ENCODE measurements around the gene PINK1.
"Not testable (repeated sequence)": the region's sequence is repeated elsewhere in the genome, so short reads cannot be mapped to it uniquely, and the experiment has no call there.

The PINK1 gene

DNA sequence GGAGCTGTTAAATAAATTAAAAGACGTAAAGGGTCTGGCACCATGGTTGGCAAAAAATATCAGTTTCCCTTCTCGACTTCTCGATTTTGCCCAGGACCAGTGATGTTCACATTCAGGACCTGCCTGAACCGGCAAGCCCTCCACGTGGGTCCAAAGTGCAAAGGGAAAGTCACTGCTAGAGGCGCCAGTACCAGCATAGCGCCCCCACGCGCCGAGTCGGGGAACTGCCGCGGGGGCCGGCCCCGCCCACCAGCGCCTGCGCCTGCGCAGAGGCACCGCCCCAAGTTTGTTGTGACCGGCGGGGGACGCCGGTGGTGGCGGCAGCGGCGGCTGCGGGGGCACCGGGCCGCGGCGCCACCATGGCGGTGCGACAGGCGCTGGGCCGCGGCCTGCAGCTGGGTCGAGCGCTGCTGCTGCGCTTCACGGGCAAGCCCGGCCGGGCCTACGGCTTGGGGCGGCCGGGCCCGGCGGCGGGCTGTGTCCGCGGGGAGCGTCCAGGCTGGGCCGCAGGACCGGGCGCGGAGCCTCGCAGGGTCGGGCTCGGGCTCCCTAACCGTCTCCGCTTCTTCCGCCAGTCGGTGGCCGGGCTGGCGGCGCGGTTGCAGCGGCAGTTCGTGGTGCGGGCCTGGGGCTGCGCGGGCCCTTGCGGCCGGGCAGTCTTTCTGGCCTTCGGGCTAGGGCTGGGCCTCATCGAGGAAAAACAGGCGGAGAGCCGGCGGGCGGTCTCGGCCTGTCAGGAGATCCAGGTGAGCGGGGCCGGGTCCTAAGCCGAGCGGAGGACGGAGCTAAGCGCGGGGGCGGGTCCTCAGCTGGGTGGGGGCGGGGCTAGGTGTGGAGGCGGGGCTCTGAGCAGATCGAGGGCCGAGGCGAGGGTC lies at the start of gene PINK1:
Gene PINK1 (plus strand): TSS at position 269 of the 875 bp plus-strand sequence. CDS start 91 bp downstream, at position 360.
- peak; percentile 37 to 63 for DNase-seq

DNA sequence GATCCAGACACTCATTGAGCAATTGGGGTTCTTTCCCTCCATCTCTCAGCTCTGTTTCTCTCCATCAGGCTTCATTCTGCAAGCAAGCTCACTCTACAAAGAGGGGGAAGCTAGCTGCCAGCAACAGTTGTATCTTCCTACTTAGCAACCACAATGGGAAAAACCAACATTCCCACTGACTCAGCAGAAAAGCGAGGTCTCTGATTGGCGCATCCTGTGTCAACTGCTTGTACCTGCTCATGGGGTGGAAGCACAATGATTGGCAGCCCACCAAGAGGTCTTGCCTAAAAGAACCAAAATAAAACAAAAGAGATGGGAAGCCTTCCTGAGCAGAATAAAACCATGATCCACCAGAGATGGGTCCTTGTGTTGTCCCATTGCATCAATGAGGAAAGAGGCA lies 48.4 kb upstream of the PINK1 start:
- DNase-seq: no peak

DNA sequence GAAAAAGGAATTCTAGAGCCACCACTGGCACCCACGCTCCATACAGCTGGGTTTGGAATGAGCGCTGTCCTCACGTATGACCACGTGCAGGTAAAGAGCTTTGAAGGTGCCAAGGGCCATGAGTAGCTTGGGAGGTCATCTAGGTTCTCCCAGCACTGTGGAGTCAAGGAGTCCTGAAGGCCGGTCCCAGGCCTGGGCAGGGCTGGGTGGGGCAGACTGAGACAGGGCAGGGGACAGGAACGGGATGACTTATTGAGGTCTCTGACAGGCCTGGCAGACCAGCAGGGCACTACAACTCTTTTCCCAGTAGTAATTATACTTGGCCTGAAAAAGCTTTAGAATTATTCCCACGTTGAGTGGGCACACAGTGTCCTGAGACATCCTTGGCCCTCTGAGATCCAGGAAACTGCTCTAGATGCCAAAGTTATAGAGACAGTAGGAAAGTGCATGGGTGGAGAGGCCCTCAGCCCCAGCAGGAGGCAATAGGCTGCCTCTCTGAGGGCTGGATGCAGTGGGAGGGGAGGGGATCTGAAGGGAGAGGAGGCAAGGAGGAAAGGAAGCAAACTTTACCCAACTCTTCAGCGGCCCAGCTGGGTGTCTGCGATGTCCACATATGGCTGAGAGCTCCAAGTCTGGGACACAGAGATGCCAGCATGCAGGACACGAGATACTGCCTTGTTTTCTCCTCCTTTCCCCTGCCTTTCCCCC lies 46.2 kb upstream of the PINK1 start:
- DNase-seq: no peak

DNA sequence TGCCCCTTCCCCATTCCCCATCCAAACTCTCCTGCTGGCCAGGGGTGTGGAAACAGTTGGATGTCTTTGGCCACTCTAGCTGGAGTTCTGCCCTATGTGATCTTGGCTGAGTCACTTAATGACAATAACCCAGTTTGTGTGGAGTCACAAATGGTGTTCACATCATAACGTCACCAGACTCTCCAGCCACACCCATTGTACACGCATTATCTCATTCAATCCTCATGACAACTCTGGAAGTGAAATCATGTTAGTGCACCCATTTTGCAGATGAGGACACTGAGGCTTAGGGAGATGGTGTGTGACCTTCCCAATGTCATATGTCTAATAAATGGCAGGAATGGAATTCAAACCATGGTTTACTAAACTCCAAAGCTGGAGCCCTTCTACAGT lies 45.6 kb upstream of the PINK1 start:
- DNase-seq: no peak

DNA sequence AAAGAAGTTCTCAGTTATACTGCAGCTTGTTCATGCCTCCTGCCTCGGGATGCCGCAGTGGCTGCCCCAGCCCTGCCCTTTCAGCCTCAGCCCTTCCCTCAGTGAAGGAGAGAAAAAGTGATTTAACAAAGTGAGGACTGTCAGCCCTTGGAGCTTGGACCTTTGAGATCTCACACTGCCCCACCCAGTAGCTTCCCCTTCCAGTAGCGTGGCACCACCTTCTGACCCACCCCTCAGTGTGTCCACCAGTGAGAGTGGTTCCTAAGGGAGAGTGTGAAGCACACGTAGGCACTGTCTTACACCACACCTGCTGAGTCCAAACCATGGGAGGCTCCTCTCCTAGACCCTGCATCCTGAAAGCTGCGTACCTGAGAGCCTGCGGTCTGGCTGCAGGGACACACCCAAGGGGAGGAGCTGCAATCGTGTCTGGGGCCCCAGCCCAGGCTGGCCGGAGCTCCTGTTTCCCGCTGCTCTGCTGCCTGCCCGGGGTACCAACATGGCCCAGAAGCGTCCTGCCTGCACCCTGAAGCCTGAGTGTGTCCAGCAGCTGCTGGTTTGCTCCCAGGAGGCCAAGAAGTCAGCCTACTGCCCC lies 44.5 kb upstream of the PINK1 start, which contains the start of gene CDA:
Gene CDA (plus strand): TSS at position 464 of the 592 bp plus-strand sequence. CDS start 33 bp downstream, at position 497.
- no peak for DNase-seq

DNA sequence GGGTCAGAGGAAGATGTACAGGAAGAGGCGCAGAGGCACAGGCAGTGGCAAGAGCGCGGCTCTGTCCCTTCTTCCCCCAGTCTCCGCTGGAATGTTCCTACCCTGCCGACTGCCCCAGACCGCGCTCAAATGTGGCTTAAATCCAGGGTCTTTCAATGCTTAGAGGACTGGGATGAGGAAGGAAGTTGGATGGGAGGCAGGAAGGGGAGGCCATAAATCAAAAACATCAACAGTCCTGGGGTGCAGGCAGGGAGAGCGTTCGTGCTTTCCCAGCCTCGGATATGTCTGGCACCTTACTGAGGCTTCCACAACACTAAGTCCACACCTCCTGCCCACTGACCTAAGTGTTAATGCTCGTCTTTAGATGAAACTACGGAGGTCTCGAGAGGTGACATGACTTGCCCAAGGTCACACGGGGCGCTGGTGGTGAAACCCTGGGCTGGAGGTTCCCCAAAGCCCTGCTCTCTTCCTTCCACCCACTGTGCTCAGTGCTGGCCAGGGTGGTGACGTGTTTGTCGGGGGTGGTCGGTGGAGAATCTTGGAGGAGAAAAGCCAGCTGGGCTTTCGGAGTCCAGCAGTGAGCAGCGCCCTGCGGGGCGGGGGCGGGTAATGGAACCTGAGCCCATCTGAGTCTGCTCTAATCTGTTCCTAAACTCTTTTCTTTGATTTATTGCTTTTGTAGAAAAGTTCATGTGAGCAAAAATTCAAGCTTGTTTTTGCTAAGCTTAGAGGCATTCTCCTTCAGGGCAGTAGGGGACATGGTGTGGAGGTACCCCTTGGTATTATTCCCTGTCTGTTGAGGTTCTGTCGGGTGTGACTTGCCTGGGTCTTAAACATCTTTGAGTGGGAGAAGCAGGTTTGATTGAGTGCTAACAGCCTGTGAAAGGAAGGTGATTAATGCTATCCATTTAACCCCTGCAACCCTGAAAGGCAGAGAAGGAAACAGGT lies 43.7 kb upstream of the PINK1 start:
- DNase-seq: no peak

DNA sequence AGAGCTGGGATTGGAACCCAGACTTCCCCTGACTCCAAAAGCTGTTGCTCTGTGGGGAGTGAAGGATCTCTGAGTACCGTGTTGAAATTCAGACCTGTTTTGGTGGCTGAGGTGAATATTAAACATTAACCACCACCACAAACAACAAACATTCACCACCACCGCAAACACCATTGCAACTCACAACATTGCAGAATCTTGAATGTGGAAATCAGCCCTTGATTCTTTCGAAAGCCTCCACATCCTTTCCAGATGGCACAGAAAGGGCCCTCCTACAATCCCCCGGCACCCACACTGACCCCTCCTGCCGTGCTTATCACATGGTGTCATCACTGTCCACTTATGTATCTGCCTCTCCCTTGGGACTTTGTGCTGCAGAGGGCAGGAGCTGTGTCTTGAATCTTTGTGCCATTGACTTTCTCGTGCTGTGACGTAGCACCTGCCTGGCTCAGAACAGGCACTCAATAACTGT lies 42.9 kb upstream of the PINK1 start:
- DNase-seq: no peak

DNA sequence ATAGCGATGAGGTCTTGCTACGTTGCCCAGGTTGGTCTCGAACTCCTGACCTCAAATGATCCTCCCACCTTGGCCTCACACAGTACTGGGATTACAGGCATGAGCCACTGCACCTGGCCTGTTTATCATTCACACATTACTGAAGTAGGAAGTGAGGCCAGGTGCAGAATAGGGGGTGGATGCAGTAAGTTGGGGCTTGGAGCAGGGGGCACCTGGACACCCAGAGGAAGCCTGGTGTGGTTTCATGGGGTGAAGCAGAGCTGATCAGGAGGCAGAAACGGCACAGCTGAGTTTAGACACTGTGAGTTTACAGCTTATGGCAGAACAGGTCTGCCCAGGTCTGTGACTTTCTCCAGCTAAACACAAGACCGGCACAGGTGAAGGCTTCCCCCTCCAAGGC lies 39.5 kb upstream of the PINK1 start:
- DNase-seq: no peak

DNA sequence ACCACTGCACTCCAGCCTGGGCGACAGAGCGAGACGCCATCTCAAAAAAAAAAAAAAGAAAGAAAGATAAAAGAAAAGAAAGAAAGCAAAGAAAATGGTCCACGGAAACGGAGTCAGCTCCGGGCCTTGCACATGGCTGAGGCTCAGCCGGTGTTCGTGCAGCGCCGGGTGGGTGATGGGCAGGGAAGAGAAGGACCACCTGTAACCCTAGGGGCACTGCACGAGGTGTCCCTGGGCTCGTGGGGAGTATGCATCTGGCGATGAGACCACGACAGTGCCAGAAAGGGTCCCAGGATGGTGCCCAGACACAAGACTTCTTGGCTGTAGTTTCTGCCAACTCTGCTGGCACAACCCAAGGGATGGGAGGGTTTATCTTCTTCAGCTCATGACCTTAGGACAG lies 38.5 kb upstream of the PINK1 start:
- DNase-seq: no peak

DNA sequence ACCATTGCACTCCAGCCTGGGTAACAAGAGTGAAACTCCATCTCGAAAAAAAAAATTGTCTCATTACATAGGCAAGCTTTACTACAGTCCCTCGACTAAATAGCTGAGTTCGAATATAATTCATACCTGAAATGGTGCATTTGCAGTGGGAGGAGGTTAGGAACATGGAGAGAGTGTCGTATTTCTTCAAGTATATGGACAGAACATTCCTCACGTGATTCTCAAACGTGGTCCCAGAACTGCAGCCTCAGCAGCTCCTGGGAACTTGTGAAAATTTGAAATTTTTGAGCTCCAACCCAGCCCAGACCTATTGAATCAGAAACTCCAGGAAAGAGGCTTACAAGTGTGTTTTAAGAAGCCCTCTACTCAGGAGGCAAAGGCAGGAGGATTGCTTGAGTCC lies 37.2 kb upstream of the PINK1 start:
- DNase-seq: no peak

DNA sequence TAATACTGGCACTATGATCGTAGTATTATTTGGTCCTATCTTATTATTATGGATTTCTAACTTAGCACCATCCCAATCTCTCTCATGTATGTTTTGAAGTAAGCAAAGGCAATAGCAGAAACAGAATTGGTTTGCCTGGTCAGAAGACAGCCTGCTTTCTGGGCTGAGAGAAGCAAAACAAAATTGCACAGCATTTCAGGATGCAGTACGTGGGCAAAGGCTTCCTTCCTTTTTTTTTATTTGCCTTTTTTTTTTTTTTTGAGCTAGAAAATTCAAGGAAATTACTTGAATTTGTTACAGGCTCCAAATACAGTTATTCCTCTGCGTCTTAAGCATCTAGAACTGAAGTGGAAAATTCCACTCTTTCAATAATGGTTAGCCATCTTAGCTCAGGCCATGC lies 35.6 kb upstream of the PINK1 start:
- DNase-seq: no peak

DNA sequence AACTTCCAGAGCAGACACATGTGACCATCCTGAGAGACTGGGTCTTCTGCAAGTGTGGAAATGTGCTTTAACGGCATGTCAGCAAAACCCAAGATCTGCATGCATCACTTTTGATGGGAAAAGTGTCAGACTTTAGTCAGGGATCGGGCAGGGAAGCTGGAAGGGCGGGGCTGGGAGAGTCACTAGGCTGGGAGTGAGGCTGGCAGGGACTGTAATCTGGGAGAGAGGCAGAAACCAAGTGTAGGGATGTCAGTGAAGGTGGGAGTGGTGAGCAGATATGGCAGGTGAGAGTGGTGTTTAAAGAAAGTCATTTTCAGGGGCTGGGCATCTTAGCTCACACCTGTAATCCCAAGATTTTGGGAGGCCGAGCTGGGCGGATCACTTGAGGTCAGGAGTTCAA lies 33.1 kb upstream of the PINK1 start:
- no peak for DNase-seq

DNA sequence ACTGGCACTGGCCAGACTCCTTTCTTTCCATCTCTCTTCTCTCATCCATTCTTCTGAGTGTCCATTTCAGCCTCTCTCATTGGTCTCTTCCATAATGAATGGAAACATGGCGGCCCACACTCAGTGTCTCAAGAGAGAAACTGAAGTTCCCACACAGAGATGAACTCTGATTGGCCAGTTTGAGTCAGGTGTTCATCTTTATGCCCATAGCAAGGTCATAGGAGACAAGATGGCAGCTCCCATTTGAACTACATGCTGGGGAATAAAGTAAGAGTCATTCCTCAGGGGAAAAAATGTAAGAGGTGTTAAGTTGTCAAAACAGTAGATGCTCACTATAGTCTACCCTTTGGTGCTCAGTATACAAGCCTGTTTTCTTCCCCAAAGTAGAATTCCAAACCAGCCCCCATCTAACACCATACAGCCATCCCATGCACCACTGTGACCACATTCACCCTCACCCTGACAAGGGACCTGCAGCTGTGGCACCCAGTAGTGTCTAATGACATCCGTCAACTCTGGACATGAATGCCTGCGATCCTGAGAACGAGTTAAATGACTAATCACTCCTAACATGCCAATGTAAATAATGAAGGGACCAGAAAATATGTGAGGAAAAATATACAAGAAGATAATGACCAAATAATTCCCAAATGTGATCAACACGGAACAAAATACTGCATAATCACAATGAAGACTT lies 32.0 kb upstream of the PINK1 start:
- DNase-seq: no peak

DNA sequence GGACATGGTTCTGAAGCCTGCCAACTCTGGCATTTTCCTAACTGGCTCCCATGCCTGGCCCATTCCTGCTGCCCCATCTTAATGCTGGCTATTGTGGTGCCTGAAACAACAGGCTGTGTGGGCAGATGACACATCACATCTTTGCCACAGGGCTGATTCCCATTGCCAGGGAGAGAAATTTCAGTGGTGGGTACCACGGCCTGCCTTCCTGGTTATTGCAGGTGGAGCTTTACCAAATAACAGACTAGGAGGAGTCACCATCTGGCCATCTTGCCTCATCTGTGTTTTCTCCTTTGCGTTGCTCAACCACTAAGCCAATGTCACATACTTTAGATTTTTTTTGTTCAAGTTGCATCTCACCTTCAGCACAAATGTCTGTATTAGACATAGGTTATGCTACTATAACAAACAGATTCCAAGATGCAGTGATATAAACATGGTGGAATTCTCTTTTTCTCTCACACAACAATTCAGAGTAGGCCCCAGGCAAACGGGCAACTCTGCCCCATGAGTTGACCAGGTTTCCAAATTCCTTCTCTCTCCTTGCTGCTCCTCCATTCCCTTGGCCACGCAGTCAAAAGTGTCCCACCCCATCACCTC lies 30.3 kb upstream of the PINK1 start:
- DNase-seq: no peak

DNA sequence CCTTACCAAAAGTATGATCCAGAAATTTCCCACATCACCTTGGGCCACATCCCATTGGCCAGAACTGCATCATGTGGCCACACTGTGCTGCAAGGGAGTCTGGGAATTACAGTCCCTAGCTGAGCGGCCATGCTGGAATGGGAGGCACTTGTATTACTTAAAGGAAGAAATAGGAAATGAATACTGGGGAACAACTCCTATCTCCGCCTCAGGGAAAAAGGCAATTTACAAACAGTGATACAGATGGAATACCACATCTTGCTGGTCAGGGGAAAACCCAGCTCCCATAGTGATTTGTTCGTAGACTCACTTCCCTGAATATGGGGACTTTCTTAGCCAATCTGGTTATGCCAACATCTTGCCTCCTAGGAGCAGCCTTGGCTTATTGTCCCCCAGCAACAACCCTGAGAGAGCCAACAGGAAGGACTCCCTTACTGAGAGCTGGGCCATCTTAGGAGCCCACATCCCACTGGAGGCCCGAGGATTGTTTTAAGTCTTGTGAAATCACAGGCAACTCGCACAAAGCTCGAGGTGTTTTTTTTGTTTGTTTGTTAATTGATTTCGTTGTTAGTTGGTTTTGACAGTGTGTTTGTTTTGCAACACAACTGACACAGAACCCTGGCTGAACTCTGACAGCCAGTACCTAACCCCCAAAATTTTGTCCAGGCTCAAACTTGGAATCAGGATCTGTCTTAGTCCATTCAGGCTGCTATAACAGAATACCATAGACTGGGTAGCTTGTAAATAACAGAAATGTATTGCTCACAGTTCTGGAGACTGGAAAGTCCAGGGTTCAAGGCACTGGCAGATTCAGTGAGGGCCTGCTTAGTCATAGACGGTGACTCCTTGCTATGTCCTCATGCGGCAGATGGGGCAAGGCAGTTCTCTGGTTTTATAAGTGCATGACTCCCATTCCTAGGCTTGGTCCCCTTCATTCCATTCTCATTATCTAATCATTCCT lies 29.5 kb upstream of the PINK1 start:
- no peak for DNase-seq

DNA sequence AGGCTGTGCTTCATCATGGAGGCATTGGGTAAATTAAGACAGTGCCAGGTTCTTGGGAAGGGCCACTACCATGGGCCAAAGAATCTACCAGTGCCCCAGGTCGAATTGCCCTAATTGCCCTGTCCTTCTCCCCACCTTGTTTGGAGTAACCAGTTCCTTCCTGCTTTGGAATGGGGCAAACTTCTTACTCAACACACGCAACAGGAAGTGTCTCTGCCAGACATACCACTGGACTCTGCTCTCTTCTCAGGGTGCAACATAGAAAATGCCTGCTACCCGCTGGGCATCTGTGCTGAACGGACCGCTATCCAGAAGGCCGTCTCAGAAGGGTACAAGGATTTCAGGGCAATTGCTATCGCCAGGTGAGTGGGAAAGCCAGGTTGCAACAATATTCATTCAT lies 28.6 kb upstream of the PINK1 start:
- DNase-seq: no peak

DNA sequence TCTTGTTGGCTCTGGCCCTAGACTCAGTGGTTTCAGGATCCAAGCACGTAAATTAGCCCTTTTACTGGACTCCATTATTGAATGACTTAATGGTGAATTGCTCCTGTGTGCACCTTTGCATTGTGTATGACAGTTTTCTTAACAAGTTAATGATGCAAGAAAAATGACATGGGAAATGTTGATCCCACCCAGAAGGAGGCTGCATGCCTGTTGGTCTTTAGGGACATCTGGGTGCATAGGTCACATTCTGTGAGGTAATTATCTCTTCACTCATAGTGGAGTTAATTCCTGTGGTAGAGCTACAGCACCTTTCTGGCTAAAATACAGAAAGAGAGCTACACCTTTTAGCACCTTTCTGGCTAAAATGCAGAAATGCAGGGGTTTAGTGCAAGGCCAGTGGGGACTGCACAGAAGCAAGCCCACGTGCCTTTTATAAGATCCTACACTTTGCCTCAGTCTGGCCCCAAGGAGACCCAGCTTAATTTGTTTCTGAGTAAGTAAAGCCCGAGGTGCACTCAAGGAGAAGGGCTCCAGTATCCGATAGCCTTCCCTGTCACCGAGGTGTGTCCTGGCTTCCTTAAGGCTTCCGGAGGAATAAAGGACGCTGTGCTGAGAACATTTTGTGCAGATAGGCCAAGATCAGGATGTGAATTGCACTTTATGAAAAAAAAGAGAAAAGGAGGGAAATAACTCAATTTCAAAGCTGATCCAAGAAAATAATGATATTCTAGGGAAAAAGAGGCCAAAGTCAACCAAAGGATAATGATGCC lies 26.3 kb upstream of the PINK1 start:
- not testable (repeated sequence) for DNase-seq

DNA sequence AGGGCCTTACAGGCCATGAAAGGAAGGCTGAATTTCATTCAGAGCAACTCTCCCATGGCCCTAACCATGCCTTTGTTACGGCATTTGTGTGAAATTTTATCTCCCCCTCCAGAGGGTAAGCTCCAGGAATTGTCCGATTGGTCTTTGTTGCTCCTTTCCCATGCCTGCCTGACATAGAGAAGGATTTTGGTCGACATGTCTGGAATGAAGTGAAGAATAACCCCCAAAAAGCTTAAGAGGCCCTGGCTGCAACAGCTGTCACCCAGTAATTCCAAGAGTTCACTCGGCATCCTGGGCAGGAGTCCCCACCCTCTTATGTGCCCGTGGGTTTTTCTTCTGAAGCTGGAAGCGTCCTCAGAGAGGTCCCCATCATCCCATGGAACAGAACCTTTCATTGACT lies 23.7 kb upstream of the PINK1 start:
- DNase-seq: no peak

DNA sequence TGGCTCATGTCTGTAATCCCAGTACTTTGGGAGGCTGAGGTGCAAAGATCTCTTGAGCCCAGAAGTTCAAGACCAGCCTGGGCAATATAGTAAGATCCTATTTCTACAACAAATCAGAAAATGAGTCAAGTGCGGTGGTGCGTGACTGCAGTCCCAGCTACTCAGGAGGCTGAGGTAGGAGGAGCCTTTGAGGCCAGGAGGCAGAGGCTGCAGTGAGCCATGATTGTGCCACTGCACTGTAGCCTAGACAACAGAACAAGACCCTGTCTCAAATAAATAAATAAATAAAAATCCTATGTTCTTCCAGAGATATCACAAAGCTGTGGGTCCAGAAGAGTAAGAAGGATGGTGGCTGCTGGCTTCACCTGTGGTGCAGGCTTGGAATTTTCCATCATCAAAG lies 22.3 kb upstream of the PINK1 start:
- DNase-seq: no peak
